DMS153 treated with DMSO at 0.1 percent for 48 hours (cell line): Measurements from ENCODE around the gene OMG.
"Not testable (repeated sequence)": the region's sequence is repeated elsewhere in the genome, so short reads cannot be mapped to it uniquely, and the experiment has no call there.

Experiments used
- DNase-seq: peaks from one replicate; lab custom pipeline; 2025; ENCODE audit not compliant: unreplicated experiment; lab: John Stamatoyannopoulos, UW

Gene OMG

GRCh38 chr17:31297090-31297489, at the start of gene OMG:
OMG (minus strand) TSS chr17:31297239; CDS start chr17:31296331, 908 bp downstream.
- no peak for DNase-seq

DNA sequence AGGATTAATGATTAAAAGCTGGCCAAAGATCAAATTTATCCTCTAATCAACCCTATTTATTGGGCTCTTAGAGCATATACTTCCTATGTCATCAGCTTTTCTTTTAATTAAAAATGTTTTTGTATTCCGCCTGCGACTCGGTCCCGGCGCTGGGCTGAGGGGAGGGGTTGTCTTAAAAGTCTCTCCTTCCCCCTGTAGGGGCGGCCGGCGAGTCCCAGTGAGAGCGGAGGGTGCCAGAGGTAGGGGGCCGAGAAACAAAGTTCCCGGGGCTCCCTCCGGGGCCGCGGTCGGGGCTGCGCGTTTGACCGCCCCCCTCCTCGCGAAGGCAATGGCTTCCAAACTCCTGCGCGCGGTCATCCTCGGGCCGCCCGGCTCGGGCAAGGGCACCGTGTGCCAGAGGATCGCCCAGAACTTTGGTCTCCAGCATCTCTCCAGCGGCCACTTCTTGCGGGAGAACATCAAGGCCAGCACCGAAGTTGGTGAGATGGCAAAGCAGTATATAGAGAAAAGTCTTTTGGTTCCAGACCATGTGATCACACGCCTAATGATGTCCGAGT, 48.2 kb upstream of the OMG start:
- not testable (repeated sequence) for DNase-seq

DNA sequence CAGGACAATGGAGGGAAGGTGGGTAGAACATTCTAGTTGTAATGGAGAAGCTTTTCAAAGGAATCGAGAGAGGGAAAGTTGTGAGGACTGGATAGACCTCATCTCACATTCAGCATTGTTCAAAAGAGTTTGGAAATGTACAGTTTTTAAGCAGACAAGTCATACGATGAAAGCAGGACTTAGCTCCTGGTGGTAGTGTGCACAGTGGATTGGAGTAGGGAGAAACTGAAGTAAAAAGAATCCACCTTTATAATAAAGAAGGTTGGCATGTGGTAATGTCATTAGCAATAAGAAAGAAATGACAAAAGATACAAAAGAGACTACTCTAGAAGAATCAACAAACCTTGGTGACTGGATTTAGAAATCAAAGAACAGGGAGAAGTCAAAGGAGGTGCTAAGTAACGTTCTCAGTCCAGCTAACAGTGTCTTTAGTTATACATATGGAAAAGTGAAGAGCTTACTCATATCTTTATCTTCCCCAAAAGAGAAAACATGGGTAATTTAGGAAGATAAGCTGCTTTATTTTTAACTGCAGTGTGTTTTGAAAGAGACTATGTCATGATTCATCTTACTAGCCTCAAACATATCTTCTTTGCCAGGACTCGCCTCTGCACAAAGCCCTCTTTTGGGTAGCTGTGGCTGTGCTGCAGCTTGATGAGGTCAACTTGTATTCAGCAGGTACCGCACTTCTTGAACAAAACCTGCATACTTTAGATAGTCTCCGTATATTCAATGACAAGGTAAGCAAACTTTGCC, 43.0 kb upstream of the OMG start:
- DNase-seq = no peak

GRCh38 chr17:31329221-31329620, 32.2 kb upstream of the OMG start:
- no peak for DNase-seq

DNA sequence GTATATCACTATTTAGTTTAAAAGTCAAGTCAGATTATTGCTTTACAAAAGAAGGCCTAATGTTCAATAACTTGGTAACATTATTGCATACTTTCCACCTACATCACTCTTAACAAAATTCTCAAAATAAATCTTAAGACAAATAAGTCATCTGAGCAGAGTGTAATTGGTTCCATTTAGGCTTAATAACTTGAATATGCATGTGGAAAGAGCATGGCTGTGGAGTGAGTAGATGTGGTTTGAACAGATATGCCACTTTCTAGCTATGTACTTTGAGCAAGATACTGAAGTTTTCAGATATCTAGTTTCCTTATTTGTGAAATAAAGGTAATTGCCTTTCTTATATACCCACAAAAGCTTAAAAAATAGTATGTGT, 31.1 kb upstream of the OMG start:
- DNase-seq = no peak

GRCh38 chr17:31327534-31328159, 30.6 kb upstream of the OMG start:
- DNase-seq = no peak

- no peak for DNase-seq
Observed at GRCh38 chr17:31323551-31323950, 26.5 kb upstream of the OMG start.

- DNase-seq = no peak
Observed at GRCh38 chr17:31321966-31322365, 24.9 kb upstream of the OMG start.

DNA sequence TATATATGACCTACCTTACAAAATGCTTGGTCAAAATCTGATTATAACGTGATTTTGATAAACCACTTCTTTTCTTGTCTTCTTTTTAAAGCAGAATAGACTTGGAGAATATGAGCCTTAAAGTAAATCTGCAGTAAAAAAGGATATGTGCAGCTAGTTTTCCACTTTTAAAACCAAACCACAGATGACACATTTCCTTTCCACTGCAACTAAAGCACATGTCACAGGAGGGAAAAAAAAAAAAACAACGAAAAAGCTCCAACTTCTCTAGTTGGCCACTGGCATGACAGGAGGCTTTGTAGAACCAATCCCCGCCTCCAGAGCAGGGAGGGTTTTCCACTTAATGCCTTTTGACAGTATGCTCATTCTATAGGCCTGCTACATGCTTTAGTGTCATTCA, 24.4 kb upstream of the OMG start, which contains the start of gene EVI2A:
Gene EVI2A (minus strand): TSS at position 142 of the 400 bp plus-strand sequence. CDS start 2,609 bp downstream, outside the sequence.
- no peak for DNase-seq

- DNase-seq = no peak
Observed at GRCh38 chr17:31320791-31321190, 23.8 kb upstream of the OMG start.

DNA sequence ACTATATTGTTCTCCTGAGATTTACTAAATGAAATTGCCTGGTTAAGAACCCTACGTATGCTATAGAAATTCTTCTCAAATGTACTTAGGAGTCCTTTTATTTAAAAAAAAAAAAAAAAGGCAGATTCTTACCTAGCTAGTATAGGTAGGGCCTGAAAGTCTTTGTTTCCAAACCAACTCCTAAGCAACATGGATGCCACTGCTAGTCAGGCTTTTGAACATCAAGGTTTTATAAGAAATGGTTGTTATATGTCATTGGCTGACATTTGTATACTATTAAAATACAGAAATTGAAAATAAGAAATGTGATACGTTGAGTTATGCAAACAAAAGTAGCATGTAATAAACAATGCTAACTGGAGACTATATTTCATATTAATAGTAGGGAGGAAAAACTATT, 23.2 kb upstream of the OMG start:
- DNase-seq = no peak

- no peak for DNase-seq
Observed at GRCh38 chr17:31318851-31319661, 22.0 kb upstream of the OMG start.

GRCh38 chr17:31318298-31318801, 21.3 kb upstream of the OMG start:
- DNase-seq = peak; percentile 33

GRCh38 chr17:31314782-31315100, 17.7 kb upstream of the OMG start:
- DNase-seq = no peak

DNA sequence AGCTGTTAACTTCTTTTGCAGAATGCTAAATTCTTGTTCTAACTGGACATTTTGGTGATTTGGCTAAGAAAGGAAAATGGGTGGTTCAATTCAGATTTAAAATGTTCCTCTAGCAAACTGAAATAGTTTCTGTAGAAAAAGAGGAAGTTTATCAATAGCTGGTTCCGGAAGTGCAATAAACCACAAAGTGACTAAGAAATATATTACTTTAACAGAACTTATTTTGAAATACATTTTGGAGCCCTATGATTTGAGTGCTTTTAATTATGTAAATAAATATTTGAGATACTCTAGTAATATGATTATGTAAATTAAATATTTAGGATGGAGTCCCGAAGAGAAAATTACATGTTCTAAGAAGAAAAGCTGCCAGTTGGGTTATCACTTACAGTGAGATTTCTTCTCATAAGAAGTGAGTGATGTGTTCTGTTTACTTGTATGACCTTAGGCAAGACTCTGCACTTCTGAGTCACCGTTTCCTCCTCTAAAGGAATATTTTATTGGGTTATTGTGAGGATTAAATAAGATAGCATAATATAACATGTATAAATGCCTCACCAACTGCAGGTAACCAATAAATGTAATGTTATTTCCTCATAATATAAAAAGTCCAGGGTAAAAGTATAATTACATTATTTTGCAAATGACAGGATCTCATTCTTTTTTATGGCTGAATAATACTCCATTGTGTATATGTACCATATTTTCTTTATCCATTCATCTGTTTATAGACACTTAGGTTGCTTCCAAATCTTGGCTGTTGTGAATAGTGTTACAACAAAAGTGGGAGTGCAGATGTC, 17.1 kb upstream of the OMG start, which contains the start of gene EVI2B:
Gene EVI2B (minus strand): TSS at position 73 of the 800 bp plus-strand sequence. CDS start 8,445 bp downstream, outside the sequence.
- no peak for DNase-seq

DNA sequence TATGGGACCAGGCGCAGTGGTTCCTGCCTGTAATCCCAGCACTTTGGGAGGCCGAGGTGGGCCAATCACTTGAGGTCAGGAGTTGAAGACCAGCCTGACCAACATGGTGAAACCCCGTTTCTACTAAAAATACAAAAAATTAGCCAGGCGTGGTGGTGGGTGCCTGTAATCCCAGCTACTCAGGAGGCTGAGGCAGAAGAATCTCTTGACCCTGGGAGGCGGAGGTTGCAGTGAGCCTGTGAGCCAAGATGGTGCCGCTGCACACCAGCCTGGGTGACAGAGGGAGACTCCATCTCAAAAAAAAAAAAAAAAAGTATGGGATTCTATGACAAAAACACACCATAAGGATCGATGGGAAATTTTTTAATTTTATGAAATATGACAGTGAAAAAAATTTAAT, 15.2 kb upstream of the OMG start:
- DNase-seq = not testable (repeated sequence)

- no peak for DNase-seq
Observed at GRCh38 chr17:31311526-31311925, 14.5 kb upstream of the OMG start.

GRCh38 chr17:31310886-31311285, 13.8 kb upstream of the OMG start:
- DNase-seq = no peak

DNA sequence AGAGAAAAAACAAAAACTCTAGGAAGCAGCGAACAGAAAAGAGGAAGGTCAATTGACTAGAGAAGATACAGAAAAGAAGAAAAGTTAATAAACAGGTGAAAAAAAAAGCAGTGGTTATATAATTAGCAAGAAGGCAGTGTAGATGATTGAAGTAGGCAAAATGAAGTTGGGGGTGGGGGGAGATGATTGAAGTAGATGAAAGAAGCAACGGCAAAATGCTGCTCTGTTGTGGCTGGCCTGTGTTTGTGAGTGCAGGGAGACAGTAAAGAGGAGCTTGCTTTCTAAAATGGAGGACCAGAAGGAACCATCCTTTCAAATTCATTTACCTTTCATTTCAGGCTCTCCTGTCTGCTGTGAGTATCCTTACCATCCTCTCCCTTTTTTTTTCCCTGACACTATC, 13.2 kb upstream of the OMG start:
- no peak for DNase-seq

GRCh38 chr17:31309556-31309955, 12.5 kb upstream of the OMG start:
- DNase-seq = no peak
